Measurements from ENCODE around the gene MBLAC2. TPM values are rescaled to one million over a fixed set of nuclear protein-coding genes. Genes with fewer than 3 reads are reported as not detected.

The MBLAC2 gene
- polyA plus RNA-seq, 1 donor (not counting 4 experiments of a cell fraction or from before 2014, with no cell fraction given): 4.6 TPM

DNA sequence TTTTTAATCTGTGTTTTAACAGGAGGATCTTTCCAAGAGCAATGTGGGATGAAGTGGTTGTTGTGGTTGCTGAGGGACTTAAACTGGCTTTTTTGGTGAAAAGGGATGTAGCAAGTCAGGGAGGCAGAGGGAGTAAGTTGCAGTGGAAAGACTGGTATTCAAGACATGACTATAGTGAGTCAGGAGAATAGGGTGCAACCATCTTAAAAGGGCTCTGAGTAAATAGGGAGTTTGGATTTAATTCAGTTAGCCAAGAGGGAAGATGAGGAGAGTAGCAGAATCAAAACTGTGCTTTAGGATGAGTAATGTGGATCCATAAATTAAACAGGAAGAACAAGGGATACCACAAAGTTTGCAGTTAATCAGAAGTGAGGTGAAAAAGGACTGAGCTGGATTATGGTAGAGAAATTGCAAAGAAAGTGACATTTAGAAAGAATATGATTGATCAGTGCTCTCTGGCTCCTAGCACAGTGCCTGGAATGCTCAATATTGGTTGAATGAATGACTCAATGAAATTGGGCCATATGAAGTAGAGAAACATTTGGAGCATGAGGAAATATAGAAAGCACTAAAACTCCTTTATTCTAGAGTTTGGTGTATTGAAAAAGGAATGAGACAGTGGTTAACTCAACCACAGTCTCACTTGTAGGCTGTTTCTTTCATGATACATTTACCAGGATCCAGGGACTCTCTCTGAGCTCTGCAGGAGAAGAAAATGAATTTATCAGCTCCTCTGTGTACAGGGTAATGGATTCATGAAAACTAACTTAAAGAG, 5.2 kb upstream of the MBLAC2 start:
- H3K4me2 ChIP-seq (ENCODE audit: control insufficient read depth, extremely low read depth, insufficient read depth, low read depth, low read length): no peak overlapping the region
- no peak overlapping the region for H3K4me3 ChIP-seq (ENCODE audit: control insufficient read depth in 2 of 3, extremely low read depth in 1 of 3, insufficient read depth in 2 of 3, low read depth in 1 of 3, low read length in 3 of 3)
- H3K36me3 ChIP-seq (ENCODE audit: control insufficient read depth in 2 of 2, extremely low read depth in 1 of 2, insufficient read depth in 2 of 2, low read length in 2 of 2): no peaks in the 10 kb centered on the region
- H3K27me3 ChIP-seq (ENCODE audit: control insufficient read depth, extremely low read depth, insufficient read depth, low read length): no peaks in the 10 kb centered on the region
- no peaks in the 10 kb centered on the region for H3K4me1 ChIP-seq (ENCODE audit: control insufficient read depth, extremely low read depth, insufficient read depth, low read length)
- TF ChIP-seq, protein P1, sequence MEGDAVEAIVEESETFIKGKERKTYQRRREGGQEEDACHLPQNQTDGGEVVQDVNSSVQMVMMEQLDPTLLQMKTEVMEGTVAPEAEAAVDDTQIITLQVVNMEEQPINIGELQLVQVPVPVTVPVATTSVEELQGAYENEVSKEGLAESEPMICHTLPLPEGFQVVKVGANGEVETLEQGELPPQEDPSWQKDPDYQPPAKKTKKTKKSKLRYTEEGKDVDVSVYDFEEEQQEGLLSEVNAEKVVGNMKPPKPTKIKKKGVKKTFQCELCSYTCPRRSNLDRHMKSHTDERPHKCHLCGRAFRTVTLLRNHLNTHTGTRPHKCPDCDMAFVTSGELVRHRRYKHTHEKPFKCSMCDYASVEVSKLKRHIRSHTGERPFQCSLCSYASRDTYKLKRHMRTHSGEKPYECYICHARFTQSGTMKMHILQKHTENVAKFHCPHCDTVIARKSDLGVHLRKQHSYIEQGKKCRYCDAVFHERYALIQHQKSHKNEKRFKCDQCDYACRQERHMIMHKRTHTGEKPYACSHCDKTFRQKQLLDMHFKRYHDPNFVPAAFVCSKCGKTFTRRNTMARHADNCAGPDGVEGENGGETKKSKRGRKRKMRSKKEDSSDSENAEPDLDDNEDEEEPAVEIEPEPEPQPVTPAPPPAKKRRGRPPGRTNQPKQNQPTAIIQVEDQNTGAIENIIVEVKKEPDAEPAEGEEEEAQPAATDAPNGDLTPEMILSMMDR (optimal IDR thresholded peaks at IDR 0.05 in 1 of 3, IDR thresholded peaks at IDR 0.05 in 1 of 3, conservative IDR thresholded peaks at IDR 0.05 in 1 of 3; ENCODE audit: extremely low read depth in 1 of 3, insufficient read depth in 2 of 3, low read length in 3 of 3): no peak
- no peak for TF ChIP-seq EZH2 (IDR thresholded peaks at IDR 0.05; ENCODE audit: low read length)
- no peaks in the 10 kb centered on the region for H4K20me1 ChIP-seq (ENCODE audit: control insufficient read depth, extremely low read depth, insufficient read depth, low read length)
- H3K79me2 ChIP-seq (ENCODE audit: control insufficient read depth, insufficient read depth, low read length): peaks cover 16% of the 10 kb centered on the region
- no peak overlapping the region for H3K27ac ChIP-seq (ENCODE audit: control insufficient read depth, insufficient read depth, low read length)
- H2AFZ ChIP-seq (ENCODE audit: control insufficient read depth, low read length): no peak overlapping the region
- H3K9me3 ChIP-seq (ENCODE audit: control insufficient read depth, low read depth, low read length): no peaks in the 10 kb centered on the region
- dilution Hi-C loops (cut with MboI; ENCODE audit: extremely low pct_ligation_motif_present, low sequenced_read_pairs): no loop called here
- DNase-seq (ENCODE audit: low read depth, low spot score) (no peak), FAIRE-seq (no peak)
- no peaks in the 10 kb centered on the region for H3K9me1 ChIP-seq (ENCODE audit: control insufficient read depth, extremely low read depth, insufficient read depth, low read length)
- no peak overlapping the region for H3K9ac ChIP-seq (ENCODE audit: control insufficient read depth, extremely low read depth, insufficient read depth, low read length)

DNA sequence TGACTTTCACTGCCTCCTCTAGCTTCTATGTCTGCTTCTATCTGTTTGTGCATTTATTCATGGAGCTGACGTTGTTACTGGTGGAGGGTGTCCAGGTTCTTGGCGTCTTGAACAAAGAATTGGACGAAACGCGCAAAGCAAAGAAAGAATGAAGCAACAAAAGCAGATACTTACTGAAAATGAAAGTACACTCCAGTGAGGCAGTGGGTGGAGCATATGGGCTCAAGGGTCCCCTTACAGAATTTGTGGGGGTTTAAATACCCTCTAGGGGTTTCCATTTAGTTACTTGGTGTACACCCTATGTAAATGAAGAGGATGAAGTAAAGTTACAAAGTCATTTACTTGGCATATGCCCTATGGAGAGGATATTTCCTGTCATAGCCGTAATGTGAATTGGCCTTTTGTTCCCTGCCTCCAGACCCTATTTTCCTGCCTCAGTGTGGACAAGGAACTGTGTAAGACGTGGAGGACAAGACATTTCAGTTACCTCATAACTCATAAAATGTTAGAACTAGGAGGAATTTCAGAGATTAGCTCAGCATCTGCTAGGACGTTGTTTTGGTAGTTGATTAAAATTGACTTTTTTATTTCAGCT, 3.1 kb upstream of the MBLAC2 start:
- Histone ChIP-seq H2AFZ (ENCODE audit: control insufficient read depth, low read length) (no peak overlapping the region), H3K4me2 (ENCODE audit: control insufficient read depth, extremely low read depth, insufficient read depth, low read depth, low read length) (no peak overlapping the region), H3K27me3 (ENCODE audit: control insufficient read depth, extremely low read depth, insufficient read depth, low read length) (no peaks in the 10 kb centered on the region), H3K9me1 (ENCODE audit: control insufficient read depth, extremely low read depth, insufficient read depth, low read length) (no peaks in the 10 kb centered on the region), H4K20me1 (ENCODE audit: control insufficient read depth, extremely low read depth, insufficient read depth, low read length) (no peaks in the 10 kb centered on the region), H3K36me3 (ENCODE audit: control insufficient read depth in 2 of 2, extremely low read depth in 1 of 2, insufficient read depth in 2 of 2, low read length in 2 of 2) (no peaks in the 10 kb centered on the region), H3K27ac (ENCODE audit: control insufficient read depth, insufficient read depth, low read length) (no peak overlapping the region), H3K9ac (ENCODE audit: control insufficient read depth, extremely low read depth, insufficient read depth, low read length) (no peak overlapping the region), H3K4me3 (ENCODE audit: control insufficient read depth in 2 of 3, extremely low read depth in 1 of 3, insufficient read depth in 2 of 3, low read depth in 1 of 3, low read length in 3 of 3) (no peak overlapping the region), H3K4me1 (ENCODE audit: control insufficient read depth, extremely low read depth, insufficient read depth, low read length) (peaks cover 4% of the 10 kb centered on the region), H3K79me2 (ENCODE audit: control insufficient read depth, insufficient read depth, low read length) (peaks cover 28% of the 10 kb centered on the region), H3K9me3 (ENCODE audit: control insufficient read depth, low read depth, low read length) (no peaks in the 10 kb centered on the region)
- TF ChIP-seq EZH2 (IDR thresholded peaks at IDR 0.05; ENCODE audit: low read length): no peak
- TF ChIP-seq, protein P1 (optimal IDR thresholded peaks at IDR 0.05 in 1 of 3, IDR thresholded peaks at IDR 0.05 in 1 of 3, conservative IDR thresholded peaks at IDR 0.05 in 1 of 3; ENCODE audit: extremely low read depth in 1 of 3, insufficient read depth in 2 of 3, low read length in 3 of 3): no peak
- no peak for FAIRE-seq
- DNase-seq (ENCODE audit: low read depth, low spot score): no peak
- dilution Hi-C loops (cut with MboI; ENCODE audit: extremely low pct_ligation_motif_present, low sequenced_read_pairs): no loop called here
